NB4 (cell line): Measurements from ENCODE around the gene NRP1.

Experiments used
- CTCF ChIP-seq: IDR thresholded peaks from one replicate; pipeline ENCODE4 v1.5.1; 2012; ENCODE audit warnings: low read depth, low read length
- MAX ChIP-seq: IDR thresholded peaks from 2 replicates; pipeline ENCODE4 v1.6.1; 2011; ENCODE audit warnings: low read depth, low read length
- MYC ChIP-seq: IDR thresholded peaks from 2 replicates; pipeline ENCODE4 v1.6.1; 2011; ENCODE audit warnings: low read depth, low read length
- POLR2A ChIP-seq: IDR thresholded peaks from 2 replicates; pipeline ENCODE4 v1.6.1; 2011; ENCODE audit warnings: mild to moderate bottlenecking; ENCODE audit not compliant: insufficient read length; ENCODE audit errors: extremely low read depth

- TF ChIP-seq POLR2A, result no peak
- TF ChIP-seq MAX, result no peak
- no peak for TF ChIP-seq CTCF
- TF ChIP-seq MYC, result no peak
Observed at GRCh38 chr10:33204031-33204430, 130.4 kb downstream of the NRP1 start.
